Pancreas (tissue), 10 donors: ENCODE data around the gene PTPRM. TPM values are rescaled to one million over a fixed set of nuclear protein-coding genes. Genes with fewer than 3 reads are reported as not detected.

Experiments used
- ATAC-seq, 4 donors: fragments of 200-7000 bp; cut with Tn5 transposase; one replicate each; pipeline versions ENCODE4 v1.8.0 to v1.9.1; 2020; ENCODE audit warnings: mild to moderate bottlenecking in 4 of 4, moderate library complexity in 4 of 4
- DNase-seq, 6 donors: peaks; one replicate each; pipeline ENCODE4 v3.0.0-alpha.2; 2020
- FAIRE-seq: peaks from 2 replicates; lab custom pipeline; 2012; peaks lifted over from hg19 to GRCh38; lab: Jason Lieb, UNC
- H3K27ac ChIP-seq, 4 donors: fragments of 200-600 bp; sonication (generic); 1 replicate in 3 of 4; 2 replicates in 1 of 4; pipeline versions ENCODE4 v1.5.0 to v1.8.0; 2020
- H3K27me3 ChIP-seq, 4 donors: fragments of 200-600 bp; one replicate each; pipeline ENCODE4 v1.8.0; 2021
- H3K36me3 ChIP-seq, 3 donors: fragments of 200-600 bp; sonication (generic) in 1 of 3; one replicate each; pipeline versions ENCODE4 v1.5.0 to v1.8.0; 2020 to 2021
- H3K4me1 ChIP-seq, 3 donors: fragments of 200-600 bp; one replicate each; pipeline ENCODE4 v1.8.0; 2021
- H3K4me3 ChIP-seq, 4 donors: fragments of 200-600 bp; sonication (generic) in 2 of 4; one replicate each; pipeline versions ENCODE4 v1.5.0 to v1.8.0; 2020 to 2021
- H3K9me3 ChIP-seq, 4 donors: fragments of 200-600 bp; one replicate each; pipeline ENCODE4 v1.8.0; 2021
- WGBS, 2 donors: extraction: QIAGEN DNeasy Blood & Tissue Kit; methylation state at CpG; one replicate each; pipeline ENCODE4 v1.1.7; 2013; 5-methylcytosine and 5-hydroxymethylcytosine counted together
- intact Hi-C, 3 donors: fragments of 100-400 bp; cut with DNase I; formaldehyde crosslinking; loops; one replicate each; pipeline versions ENCODE4 v1.11.1 to v1.14.2; 2022
- polyA plus RNA-seq, 2 donors: library from polyadenylated mRNA; stranded (reverse); fragments of 200-250 nt; gene quantifications; one replicate each; pipeline ENCODE4 v1.2.3, GENCODE V29; 2013
- total RNA-seq, 6 donors: library from RNA; stranded (reverse); fragmentation: NEBNext Ultra II Directional in 4 of 6; extraction: Animal tissue kit (Norgen Biotek cat#: 25700) in 4 of 6; gene quantifications; one replicate each; pipeline versions ENCODE4 v1.2.1 to v1.2.4, GENCODE V29; 2021 to 2023
- TF ChIP-seq, protein P1 (sequence below), 4 donors: fragments of 200-600 bp; sonication (generic) in 3 of 4; IDR thresholded peaks; one replicate each; pipeline versions ENCODE4 v1.5.0 to v1.8.0; 2021; ENCODE audit warnings: antibody characterized with exemption in 4 of 4
- donor health status: healthy with polysubstance abuse.
- donor health status: DM: no; HTN: no; CAD: no; lungs with moderate emphysema.
- donor health status: DM: no; HTN: no; CAD: no.
- donor health status: control.
- donor health status: control.
- donor health status: Bipolar disorder and iron deficiency.
- donor health status: DM: yes; HTN: yes; CAD: no.
- donor health status: DM: no; HTN: no; CAD: no.
- donor health status: DM: no; HTN: no; CAD: no.
- donor health status: DM: yes; HTN: yes; CAD: no.

The PTPRM gene
- total and polyA plus RNA-seq, 8 donors, result 14.5 to 50.7 (median 19.7) TPM

DNA sequence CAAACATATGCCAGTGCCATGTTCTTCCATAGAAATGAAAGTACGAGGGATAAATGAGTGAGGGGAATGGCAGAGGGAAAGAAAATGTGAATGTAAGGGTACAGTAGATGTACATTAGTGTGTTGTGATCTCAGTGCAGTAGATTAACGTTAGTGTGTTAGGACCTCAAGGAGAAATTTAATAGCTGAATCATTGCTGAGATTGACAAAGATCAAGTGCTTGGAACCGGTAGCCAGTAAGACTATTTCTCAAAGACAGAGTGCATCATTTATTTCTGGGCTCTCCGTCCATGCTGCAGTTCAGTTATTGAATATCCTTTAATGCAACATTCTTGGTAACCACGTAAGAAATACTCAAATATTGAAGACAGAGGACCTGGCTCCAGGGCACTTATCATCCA lies 246.0 kb downstream of the PTPRM start:
- H3K9me3 ChIP-seq, result no peaks in the 10 kb centered on the region
- H3K36me3 ChIP-seq, result no peaks in the 10 kb centered on the region
- H3K4me1 ChIP-seq, result no peaks in the 10 kb centered on the region
- H3K27me3 ChIP-seq, result no peaks in the 10 kb centered on the region
- 90 to 94% methylated on average over 5 of the region's 5 CpGs for WGBS, 2 donors
- H3K27ac ChIP-seq, result no peak overlapping the region
- no peak for FAIRE-seq
- intact Hi-C loops, result no loop called here
- no peak for DNase-seq
- H3K4me3 ChIP-seq, result no peak overlapping the region
- ATAC-seq, result no peak
- TF ChIP-seq, protein P1, sequence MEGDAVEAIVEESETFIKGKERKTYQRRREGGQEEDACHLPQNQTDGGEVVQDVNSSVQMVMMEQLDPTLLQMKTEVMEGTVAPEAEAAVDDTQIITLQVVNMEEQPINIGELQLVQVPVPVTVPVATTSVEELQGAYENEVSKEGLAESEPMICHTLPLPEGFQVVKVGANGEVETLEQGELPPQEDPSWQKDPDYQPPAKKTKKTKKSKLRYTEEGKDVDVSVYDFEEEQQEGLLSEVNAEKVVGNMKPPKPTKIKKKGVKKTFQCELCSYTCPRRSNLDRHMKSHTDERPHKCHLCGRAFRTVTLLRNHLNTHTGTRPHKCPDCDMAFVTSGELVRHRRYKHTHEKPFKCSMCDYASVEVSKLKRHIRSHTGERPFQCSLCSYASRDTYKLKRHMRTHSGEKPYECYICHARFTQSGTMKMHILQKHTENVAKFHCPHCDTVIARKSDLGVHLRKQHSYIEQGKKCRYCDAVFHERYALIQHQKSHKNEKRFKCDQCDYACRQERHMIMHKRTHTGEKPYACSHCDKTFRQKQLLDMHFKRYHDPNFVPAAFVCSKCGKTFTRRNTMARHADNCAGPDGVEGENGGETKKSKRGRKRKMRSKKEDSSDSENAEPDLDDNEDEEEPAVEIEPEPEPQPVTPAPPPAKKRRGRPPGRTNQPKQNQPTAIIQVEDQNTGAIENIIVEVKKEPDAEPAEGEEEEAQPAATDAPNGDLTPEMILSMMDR (IDR thresholded peaks at IDR 0.05), result no peak

GRCh38 chr18:7814754-7815315 lies 247.7 kb downstream of the PTPRM start:
- Histone ChIP-seq H3K27ac (no peak overlapping the region), H3K36me3 (no peaks in the 10 kb centered on the region), H3K4me1 (no peaks in the 10 kb centered on the region), H3K4me3 (no peak overlapping the region), H3K9me3 (no peaks in the 10 kb centered on the region), H3K27me3 (no peaks in the 10 kb centered on the region)
- TF ChIP-seq, protein P1 (IDR thresholded peaks at IDR 0.05), result no peak
- no peak for DNase-seq
- ATAC-seq, result no peak
- intact Hi-C loops, result no loop called here
- FAIRE-seq, result no peak
- WGBS, 2 donors, result 96 to 99% methylated on average over 5 of the region's 5 CpGs

GRCh38 chr18:7815787-7816186 lies 248.7 kb downstream of the PTPRM start:
- no peaks in the 10 kb centered on the region for H3K9me3 ChIP-seq
- intact Hi-C loops, result no loop called here
- H3K27me3 ChIP-seq, result no peaks in the 10 kb centered on the region
- ATAC-seq (no peak), DNase-seq (no peak), FAIRE-seq (no peak)
- no peak overlapping the region for H3K27ac ChIP-seq
- no peaks in the 10 kb centered on the region for H3K36me3 ChIP-seq
- H3K4me3 ChIP-seq, result no peak overlapping the region
- H3K4me1 ChIP-seq, result no peaks in the 10 kb centered on the region
- TF ChIP-seq, protein P1 (IDR thresholded peaks at IDR 0.05), result no peak
- 96% methylated on average over 2 of the region's 2 CpGs for WGBS, 2 donors

DNA sequence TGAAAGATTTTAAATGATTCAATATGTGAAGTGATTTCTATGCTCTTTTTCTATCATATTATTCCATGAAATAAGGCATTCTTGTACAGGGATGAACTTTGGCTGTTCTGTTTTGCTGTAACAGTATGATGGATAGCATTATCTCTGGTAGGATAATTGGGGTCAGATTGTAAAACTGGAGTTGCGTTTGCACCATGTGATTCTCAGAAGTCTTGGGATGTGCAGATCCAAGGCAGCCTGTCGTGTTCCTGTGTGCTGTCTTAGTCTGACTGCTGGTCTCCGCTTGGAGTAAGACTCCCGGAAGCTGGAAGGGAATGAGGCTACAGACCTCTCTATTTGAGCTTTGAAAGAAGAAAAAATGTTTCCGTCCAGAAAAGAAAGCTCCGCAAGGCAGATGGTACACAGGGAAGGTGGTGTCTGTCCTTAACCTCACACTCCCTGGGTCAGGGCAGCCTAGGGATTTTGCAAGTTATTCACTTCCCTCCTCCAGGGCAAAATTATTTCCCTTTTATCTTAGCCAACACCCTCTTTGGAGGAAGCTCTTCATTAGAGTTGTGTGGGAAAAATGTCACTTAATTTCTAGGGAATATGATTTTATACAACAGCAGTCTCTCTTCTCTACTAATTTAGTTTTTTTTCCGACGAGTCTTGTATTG lies 250.6 kb downstream of the PTPRM start:
- TF ChIP-seq, protein P1 (IDR thresholded peaks at IDR 0.05), result no peak
- WGBS, 2 donors, result 80 to 88% methylated on average over 8 of the region's 8 CpGs
- DNase-seq (no peak), ATAC-seq (no peak), FAIRE-seq (no peak)
- Histone ChIP-seq H3K27me3 (no peaks in the 10 kb centered on the region), H3K27ac (no peak overlapping the region), H3K4me3 (no peak overlapping the region), H3K4me1 (no peaks in the 10 kb centered on the region), H3K9me3 (no peaks in the 10 kb centered on the region), H3K36me3 (no peaks in the 10 kb centered on the region)
- intact Hi-C loops, result no loop called here

DNA sequence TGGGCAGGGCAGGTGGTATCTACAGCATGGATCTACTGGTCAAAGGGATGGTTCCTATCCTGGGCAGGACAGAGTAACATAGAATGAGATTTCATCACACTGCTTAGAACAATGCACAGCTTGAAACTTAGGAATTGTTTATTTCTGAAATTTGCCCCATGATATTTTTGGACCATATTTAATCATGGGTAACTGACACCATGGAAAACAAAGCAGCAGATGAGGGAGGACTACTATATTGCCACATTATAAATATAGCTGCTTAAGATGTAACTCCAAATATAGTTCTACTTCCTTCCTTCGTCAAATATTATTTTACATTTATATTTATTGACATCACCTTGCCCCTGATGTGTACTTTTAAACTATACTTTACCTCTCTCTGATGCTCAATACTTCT lies 254.7 kb downstream of the PTPRM start:
- ATAC-seq, result no peak
- H3K4me1 ChIP-seq, result no peaks in the 10 kb centered on the region
- 88 to 90% methylated on average over 1 of the region's 1 CpG for WGBS, 2 donors
- no peak for DNase-seq
- H3K27ac ChIP-seq, result no peak overlapping the region
- no peak overlapping the region for H3K4me3 ChIP-seq
- no peak for FAIRE-seq
- intact Hi-C loops, result no loop called here
- H3K27me3 ChIP-seq, result no peaks in the 10 kb centered on the region
- no peaks in the 10 kb centered on the region for H3K9me3 ChIP-seq
- TF ChIP-seq, protein P1 (IDR thresholded peaks at IDR 0.05), result no peak
- H3K36me3 ChIP-seq, result no peaks in the 10 kb centered on the region
